Uterine smooth muscle cell (primary cell): ENCODE results near the gene RXRA. TPM values are rescaled to one million over a fixed set of nuclear protein-coding genes. Genes with fewer than 3 reads are reported as not detected.

Experiments used
- total RNA-seq: library from RNA; depleted of rRNA; stranded (reverse); fragments of >200 nt; gene quantifications from 2 replicates; pipeline ENCODE4 v1.2.3, GENCODE V29; 2014

The RXRA gene
- total RNA-seq = 12.0 and 15.4 TPM in 2 replicates

GRCh38 chr9:134325813-134326723 is at the start of gene RXRA:
TSS of gene RXRA (plus strand) at chr9:134326455. CDS start at chr9:134326632, 177 bp downstream.

Other genes with a start within 250 kb of the RXRA start
- gene WDR5, start 190.4 kb upstream of the RXRA start, total RNA-seq = 20.1 and 27.8 TPM in 2 replicates
- gene RNU6ATAC, start 161.9 kb upstream of the RXRA start, total RNA-seq = not detected in 2 replicates